HPDE6-E6E7 (cell line): ENCODE results near the gene COL17A1.

ENCODE experiments used
- DNase-seq: peaks from one replicate; pipeline ENCODE4 v3.0.0; 2011; ENCODE audit warnings: missing footprints; ENCODE audit errors: extremely low spot score

The COL17A1 gene

DNA sequence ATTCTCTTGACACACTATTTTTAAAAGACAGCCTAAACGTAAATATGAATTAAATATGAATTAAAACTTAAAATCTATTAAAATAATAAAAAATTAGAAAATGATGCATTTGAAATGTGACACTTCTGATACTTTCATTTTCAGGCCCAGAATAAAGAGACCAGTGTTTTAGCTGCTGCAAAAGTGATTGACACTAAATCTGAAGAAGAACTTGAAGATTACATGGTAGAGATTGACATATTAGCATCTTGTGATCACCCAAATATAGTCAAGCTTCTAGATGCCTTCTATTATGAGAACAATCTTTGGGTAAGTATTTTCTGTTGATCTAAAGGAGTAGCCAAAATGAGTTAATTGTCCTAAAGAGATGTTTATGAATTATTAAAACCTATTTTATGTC, 95.1 kb downstream of the COL17A1 start:
- DNase-seq: no peak

DNA sequence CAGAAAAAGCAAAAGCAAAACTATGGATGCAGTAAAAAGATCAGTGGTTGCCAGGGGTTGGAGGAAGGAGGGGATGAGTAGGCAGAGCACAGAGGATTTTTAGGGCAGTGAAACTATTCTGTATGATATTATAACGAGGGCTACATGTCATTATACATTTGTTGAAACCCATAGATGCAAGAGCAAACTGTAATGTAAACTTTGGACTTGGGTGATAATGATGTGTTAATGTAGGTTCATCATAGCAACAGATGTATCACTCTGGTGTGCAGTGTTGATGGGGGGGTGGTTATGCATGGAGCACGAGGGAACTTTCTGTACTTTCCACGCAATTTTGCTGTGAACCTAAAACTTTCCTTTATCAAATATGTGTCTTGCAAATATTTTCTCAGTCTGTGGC, 95.6 kb downstream of the COL17A1 start:
- no peak for DNase-seq

DNA sequence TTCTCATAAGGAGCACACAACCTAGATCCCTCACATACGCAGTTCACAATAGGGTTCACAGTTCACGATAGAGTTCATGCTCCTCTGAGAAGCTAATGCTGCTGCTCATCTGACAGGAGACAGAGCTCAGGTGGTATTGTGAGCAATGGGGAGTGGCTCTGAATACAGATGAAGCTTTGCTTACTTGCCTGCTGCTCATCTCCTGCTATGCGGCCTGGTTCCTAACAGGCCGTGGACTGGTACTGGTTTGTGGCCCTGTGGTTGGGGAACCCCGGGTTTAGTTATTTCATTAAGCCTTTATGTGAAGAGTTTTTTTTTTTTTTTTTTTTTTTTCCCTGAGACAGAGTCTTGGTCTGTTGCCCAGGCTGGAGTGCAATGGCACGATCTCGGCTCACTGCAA, 99.3 kb downstream of the COL17A1 start:
- DNase-seq: no peak

DNA sequence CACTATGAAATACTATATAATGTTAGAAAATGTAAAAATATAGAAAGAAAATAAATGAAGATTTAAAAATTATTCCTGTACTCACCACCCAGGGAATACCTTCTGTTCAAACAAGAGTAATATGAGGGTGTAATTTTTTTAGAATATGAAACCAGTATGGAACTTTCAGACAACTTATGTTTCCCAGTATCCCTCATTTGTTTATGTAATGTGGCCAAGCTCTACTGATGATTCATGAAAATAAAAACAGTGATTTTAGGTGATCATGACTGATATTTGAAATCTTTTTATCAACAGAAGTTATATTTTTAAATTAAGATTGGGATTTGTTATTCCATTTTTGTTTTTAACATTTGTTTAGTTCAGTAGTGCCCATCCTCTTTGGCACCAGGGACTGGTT, 100.0 kb downstream of the COL17A1 start:
- DNase-seq: no peak

DNA sequence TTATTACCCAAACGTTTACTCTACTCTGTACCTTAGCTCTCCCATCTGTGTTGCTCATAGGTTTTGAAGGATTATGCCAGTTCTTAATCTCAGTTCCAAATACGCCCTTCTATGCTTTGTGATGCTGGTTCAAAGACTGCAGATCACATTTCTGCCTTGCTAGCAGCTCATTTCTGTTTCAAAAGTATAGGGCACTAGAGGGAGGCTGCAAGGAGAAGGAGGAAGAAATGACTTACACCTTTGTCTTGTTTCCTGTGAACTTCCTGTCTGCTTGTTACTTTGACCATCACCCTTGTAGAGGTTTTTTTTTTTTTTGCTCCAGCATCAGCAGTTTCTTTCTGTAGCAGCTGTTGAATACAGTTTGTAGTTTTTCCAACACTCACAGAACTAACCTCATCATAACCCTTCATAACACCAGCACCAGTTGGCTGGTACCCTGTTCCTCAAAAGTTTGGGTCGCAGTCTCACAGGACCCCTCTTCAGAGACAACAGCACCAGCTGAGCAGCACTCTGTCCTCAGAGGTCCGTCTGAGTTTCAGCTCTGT, 102.2 kb downstream of the COL17A1 start:
- no peak for DNase-seq

DNA sequence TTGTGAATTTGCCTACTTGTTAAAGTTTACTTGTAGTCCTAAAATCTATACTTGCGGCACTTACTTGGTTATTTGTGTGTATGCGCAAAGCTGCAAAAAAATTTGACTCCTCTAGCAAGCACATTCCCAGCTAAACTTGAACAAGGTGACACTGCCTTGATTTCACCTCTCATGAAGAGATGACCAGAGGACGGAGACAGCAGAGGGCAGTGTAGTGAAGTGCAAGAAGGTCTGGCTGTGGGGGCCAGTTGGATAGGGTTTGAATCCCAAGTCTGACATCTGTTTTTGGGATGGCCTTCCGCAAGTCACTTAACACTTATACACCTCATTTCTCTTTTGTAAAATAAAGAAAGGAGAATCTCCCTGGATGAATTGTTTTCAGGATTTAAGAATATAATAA, 103.0 kb downstream of the COL17A1 start:
- no peak for DNase-seq
